Glomerular endothelial cell (primary cell): ENCODE results near the gene CDH22. TPM values are rescaled to one million over a fixed set of nuclear protein-coding genes. Genes with fewer than 3 reads are reported as not detected.

Source experiments
- DNase-seq: peaks from one replicate; pipeline ENCODE4 v3.0.0-alpha.2; 2011; ENCODE audit warnings: low read depth, low spot score; ENCODE audit errors: extremely low read depth
- total RNA-seq: library from RNA; depleted of rRNA; stranded (reverse); fragments of >200 nt; gene quantifications from 2 replicates; pipeline ENCODE4 v1.2.3, GENCODE V29; 2015

Gene CDH22
- total RNA-seq, 1 donor from 2014 or later = 0.06 TPM

GRCh38 chr20:46127396-46128010, 180.8 kb downstream of the CDH22 start:
- no peak for DNase-seq

- no peak for DNase-seq
Measured at GRCh38 chr20:46126440-46127056, 181.8 kb downstream of the CDH22 start.

Other genes with a start within 250 kb of the CDH22 start
- 25.9 and 34.3 TPM in 2 replicates for gene NCOA5, start 218.5 kb downstream of the CDH22 start, total RNA-seq
- gene CD40, start 190.2 kb downstream of the CDH22 start, total RNA-seq = 9.3 and 14.0 TPM in 2 replicates
- gene ELMO2, start 98.1 kb upstream of the CDH22 start, total RNA-seq = 34.0 and 38.8 TPM in 2 replicates
- 0.73 and 1.1 TPM in 2 replicates for gene ZNF334, start 205.1 kb upstream of the CDH22 start, total RNA-seq
- not detected in 2 replicates for gene OCSTAMP, start 242.2 kb upstream of the CDH22 start, total RNA-seq